Hippocampal formation (tissue), 2 donors: Measurements from ENCODE around the gene FIZ1.
"Not testable (repeated sequence)": the region's sequence is repeated elsewhere in the genome, so short reads cannot be mapped to it uniquely, and the experiment has no call there.

Experiments
- DNase-seq, 2 donors: peaks; one replicate each; lab custom pipeline; 2025; lab: John Stamatoyannopoulos, UW

Gene FIZ1

DNA sequence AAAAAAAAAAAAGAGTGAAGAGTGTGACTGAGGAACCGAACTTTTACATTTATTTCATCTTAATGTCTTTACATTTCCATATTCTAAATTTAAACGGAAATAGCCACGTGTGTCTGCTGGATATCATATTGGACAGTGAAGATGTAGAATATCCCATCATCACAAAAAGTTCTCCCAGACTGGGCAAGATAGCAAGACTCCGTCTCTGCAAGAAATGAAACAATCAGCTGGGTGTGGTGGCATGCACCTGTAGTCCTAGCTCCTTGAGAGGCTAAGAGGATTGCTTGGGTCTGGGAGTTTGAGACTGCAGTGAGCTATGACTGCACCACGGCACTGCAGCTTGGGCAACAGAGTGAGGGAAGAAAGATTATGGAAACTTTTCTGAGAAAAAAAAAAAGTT, 22.6 kb downstream of the FIZ1 start:
- no peak for DNase-seq

DNA sequence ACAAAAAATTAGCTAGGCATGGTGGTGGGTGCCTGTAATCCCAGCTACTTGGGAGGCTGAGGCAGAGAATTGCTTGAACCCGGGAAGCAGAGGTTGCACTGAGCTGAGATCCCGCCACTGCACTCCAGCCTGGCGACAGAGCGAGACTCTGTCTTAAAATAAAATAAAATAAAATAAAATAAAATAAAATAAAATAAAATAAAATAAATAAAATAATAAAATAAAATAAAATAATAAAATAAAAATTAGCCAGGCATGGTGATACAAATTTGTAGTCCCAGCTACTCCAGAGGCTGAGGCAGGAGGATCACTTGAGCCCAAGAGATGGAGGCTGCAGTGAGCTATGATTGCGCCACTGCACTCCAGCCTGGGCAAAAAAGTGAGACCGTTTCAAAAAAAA, 25.4 kb downstream of the FIZ1 start:
- DNase-seq = not testable (repeated sequence)

DNA sequence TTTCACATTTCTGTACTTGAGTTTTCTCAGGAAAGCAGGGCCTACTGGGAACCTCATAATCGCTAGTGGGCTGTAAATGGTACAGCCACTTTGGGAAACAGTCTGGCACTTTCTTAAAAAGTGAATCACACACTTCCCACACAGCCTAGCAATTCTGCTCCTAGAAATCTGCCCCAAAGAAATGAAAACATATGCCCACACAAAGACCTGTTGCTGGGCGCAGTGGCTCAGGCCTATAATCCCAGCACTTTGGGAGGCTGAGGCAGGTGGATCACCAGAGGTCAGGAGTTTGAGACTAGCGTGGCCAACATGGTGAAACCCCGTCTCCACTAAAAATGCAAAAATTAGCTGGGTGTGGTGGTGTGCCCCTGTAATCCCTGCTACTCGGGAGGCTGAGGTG, 29.8 kb downstream of the FIZ1 start:
- not testable (repeated sequence) for DNase-seq

DNA sequence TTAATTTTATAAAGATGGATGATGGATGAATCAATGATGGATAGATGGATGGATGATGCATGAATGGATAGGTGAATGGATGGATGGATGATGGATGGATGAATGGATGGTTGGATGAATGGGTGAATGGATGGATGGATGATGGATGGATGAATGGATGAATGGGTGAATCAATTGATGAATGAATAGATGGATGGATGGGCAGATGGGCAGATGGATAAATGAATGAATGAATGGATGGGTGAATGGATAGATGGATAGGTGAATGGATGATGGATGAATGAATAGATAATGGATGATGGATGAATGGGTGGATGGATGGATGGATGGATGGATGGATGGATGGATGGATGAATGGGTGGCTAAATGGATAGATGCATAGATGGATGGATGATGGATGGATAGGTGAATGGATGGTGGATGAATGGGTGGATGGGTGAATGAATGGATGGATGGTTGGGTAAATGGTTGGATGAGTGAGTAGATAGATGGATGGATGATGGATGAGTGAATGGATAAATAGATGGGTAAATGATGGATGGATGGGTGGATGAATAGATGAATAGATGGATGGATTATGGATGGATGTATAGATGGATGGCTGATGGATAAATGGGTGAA, 31.5 kb downstream of the FIZ1 start:
- DNase-seq = no peak

DNA sequence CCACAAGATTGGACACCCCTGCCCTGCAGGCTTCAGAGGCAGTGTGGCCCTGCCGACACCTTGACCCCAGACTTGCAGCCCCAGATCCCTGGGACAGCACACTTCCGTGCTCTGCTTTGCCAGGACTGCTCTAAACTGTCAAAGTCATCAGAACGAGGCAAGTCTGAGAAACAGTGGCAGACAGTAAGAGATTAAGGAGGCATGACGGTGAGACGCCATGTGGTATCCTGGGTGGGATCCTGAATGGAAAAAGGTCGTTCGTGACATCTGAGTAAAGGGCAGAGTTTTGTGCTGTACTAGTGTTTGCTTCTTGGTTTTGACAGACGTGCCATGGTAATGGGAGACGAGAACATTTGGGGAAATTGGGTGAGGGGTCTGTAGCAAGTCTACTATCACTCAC, 32.5 kb downstream of the FIZ1 start:
- no peak for DNase-seq

DNA sequence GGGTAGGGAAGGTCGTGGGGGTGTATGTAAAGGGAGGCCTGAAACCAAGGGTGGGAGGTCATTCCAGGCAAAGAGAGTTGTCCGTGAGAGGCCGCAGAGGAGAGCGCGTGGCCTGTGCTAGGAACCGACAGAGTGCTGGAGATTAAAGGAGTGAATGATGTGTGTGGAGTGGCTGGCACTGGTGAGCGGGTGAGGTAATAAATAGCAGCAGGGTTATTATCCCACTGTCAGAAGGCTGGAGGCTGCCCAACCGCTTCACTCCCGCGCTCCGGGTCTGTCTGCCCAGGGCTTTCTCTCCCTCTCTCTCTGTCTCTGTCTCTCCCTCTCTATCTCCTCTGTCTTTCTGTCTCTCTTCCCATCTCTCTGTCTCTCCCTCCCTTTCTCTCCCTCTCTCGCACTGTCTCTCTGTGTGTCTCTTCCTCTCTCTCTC, 36.0 kb downstream of the FIZ1 start:
- no peak for DNase-seq

DNA sequence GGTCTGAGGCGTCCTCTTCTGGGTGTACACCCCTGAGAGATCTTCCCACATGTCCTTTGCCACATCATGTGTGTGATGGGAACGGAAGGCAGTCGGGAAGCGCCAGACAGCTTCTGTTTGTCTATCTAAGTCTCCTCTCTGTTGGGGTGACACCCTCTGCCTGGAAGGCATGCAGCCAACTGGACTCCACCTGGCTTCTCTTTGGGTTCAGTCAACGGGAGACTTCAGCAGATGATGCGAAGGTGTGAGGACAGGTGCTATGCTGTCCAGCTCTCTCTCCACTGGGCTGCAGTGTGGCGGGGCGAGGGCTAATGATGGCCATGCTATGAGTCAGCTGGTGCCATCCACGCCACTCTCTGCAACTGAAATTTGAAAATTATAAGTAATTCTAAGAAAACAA, 39.6 kb downstream of the FIZ1 start:
- no peak for DNase-seq

DNA sequence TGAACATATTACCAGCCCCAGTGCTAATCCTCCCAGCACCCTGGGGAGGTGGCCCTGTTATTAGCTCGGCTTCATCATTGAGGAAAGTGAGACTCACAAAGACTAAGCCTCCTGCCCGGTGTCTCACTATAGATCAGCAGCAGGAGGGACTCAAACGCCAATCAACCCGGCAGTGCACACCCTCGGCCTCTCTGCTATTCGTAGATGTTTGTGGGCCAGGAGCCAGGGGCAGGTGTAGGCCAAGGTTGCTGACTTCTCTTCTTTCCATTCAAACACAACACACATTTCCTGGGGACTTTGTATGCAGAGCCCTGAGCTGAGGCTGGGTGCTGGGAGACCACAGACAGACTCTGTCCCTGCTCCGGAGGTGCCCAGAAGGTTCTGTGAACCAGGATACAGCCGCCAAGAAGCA, 44.6 kb downstream of the FIZ1 start:
- DNase-seq = no peak

DNA sequence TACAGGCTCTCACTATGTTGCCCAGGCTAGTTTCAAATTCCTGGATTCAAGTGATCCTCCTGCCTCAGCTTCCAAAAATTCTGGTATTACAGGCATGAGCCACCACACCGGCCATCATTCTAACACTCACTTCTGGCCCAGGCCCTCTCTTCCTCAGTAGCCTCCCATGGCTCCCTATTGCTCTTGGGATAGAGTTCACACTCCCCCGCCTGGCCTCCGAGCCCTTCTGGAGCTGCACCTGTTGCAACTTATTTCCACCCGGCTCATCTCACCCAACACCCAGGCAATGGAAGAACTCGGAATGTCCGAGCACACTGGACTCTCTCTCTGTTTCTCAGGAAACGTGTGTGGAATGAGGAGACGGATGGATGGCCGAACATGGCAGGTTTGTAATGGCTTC, 45.0 kb downstream of the FIZ1 start:
- DNase-seq = no peak

DNA sequence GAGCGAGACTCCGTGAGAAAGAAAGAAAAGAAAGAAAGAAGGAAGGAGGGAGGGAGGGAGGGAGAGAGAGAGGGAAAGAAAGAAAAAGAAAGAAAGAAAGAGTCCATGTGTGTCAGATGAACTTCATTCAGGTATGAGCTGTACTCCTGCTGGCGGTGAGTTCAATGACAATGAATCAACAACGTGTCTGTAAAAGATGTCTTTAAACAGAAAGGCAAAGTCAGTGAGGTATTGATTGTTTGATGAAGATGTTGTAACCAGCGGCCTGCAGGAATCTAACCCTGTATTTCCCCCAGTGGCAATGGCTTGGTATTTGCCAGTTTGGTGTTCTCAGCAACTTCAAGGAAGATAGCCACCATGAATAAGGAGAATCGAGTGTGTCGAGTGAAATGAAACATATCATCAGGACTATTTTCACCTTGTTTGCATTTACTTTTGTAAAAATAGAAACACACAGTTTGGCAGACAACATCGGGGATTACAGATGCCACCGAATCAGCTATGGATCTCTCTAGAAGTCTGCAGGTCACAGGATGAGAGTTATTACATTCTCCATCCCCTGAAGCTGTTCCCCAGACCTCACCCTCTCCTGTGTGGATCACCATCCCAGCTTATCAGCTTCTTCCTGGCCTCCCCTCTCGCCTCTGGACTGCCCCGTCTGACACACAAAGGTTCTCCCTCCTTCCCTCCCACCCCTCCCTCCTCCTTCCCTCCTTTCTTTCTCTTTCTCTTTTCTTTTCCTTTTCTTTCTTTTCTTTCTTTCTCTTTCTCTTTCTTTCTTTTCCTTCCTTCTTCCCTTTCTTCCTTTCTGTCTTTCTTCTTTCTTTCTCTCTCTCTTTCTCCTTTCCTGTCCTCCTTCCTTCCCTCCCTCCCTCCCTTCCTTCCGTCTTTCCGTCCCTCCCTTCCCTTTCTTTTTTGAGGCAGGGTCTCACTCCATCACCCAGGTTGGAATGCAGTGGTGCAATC, 45.8 kb downstream of the FIZ1 start:
- no peak for DNase-seq

DNA sequence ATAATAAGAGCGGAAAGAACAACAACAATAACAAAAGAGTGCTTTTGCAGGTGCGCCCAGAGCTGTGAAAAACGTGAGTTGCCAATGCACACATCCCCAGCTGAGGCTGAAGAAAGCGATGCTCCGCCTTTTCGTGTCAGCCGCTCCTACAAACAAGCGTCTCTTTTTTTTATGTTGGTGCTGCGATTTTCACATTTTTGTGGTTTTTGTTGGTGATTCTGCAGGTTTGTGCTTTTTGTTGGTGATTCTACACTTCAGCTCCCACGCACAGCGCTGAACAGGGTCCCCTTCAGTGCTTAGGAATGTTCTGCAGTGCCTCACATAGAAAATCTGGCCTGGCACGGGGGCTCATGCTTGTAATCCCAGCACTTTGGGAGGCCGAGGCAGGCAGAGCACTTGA, 46.7 kb downstream of the FIZ1 start:
- DNase-seq = no peak

DNA sequence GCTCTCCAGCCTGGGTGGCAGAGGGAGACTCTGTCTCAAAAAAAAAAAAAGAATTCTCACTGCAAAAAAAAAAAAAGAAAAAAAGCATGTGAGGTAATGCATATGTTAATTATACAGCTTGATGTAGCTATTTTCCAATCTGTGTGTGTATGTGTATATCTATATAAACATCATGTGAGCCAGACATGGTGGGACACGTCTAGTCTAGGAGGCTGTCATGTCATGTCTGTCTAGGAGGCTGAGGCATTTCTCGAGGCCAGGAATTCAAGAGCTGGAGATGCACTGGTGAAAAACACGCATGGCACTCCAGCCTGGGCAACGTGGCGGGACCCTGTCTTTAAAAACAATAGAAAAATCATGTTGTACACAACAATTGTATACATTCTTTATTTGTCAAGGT, 47.1 kb downstream of the FIZ1 start:
- DNase-seq = no peak

DNA sequence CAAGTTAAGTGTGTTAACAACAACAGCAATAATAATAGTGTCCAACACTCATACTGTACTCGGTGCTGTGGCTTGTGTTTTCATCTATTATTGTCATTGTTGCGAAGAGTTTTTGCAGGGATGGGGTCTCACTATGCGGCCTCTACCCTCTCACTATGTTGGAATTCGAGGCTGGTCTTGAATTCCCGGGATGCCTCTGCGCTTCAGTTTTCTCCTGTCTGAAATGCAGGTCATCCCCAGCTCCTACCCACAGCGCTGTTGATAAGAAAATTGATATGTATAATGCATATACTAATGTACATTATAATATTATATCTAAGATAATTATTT, 49.0 kb downstream of the FIZ1 start:
- DNase-seq = no peak

DNA sequence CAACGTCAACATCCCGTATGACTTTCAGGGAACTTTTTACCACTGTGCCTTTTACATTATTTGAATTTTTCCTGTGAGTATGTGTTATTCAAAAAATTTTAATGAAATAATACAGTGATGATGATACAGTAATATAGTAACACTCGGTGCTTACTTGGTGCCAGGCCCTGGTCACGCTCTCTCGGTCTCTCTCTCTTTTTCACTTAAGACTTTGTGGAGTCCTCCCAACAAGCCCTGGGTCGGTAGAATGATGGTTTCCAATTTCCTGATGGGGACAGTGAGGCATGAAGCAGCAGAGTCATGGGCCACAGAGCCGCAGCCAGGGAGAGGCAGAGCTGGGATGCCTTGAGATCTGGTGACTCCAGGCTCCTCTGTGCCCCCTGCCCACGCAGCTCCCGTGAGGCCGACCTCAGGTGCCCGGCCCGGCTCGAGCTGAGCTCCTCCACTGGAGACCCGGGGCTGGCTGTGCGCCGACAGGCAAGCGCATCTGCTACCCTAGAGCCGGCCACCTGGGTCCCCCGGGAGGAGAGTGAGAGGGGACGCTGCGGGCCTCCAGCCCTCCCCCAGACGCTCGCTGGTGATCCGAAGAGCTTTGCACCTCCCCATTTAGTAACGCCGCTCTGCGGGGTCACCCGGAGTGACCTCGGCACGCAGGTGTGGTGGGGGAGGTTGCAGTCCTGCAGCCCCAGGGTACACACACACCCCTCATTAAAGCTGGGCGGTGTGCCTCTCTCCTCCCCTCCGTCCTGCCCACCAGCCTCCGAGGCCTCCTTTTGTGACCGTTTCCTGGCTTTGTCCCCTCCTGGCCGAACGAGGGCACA, 49.6 kb downstream of the FIZ1 start:
- no peak for DNase-seq

DNA sequence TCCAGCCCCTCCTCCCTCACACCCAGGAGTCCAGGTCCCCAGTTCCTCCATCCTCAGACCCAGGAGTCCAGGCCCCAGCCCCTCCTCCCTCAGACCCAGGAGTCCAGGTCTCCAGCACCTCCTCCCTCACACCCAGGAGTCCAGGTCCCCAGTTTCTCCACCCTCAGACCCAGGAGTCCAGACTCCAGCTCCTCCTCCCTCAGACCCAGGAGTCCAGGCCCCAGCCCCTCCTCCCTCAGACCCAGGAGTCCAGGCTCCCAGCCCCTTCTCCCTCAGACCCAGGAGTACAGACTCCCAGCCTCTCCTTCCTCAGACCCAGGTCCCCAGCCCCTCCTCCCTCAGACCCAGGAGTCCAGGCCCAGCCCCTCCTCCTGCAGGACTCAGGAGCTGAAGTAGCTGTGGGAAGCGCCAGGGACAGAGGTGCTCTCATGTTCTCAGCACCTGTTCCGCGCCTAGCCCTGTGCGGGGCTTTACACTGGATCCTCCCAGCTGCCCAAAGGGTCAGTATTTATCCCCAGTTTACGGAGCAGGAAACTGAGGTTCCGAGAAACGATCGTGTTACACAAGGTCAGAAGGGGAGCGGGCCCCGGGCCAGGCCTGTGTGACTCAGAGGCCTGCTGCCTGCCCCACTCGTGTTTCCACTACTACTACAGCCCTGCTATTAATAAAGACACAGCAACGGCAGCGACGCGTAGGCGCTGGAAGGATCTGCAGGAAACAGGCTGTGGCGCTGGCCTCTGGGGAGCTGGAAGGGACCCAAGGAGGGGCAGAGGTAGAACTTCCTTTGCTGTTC, 52.3 kb downstream of the FIZ1 start:
- no peak for DNase-seq

DNA sequence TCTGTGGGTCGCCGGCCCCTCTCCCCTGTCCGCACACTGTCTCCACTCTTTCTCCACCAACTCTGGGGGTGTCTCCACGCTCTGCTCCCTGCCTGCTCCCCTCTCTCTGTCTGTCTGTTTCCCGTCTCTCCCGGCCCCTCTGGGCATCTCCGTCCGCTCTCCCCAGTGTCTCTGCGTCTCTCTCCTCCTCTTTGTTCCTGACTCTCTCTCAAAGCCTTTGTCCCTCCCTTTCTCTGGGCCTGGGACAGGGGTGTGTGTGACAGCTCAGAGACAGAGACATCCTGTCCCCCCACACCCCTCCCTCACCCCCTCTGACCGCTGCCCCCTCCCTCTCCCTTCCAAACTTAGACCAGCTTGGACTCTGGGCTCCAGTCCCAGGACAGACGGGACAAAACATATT, 53.3 kb downstream of the FIZ1 start:
- no peak for DNase-seq

DNA sequence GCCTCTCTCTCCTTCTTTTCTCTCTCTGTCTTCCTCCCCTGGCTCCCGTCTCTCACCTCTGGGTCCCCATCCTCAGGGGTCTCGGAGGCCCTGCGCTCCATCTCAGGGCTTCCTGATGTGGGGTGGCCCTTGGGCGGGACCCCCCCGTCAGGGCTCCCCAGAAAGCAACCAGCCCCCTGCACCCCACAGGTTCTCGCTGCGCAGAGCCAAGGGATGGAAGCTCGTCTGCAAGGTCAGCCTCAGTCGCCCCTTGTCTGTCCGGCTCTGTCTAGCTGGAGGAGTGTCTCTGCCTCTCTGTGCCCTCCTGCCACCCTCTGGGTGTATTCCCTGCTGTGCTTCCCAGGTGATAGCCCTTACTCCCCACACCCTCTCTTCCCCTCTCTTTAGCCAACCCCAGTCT, 53.9 kb downstream of the FIZ1 start, which contains the start of gene SBK3:
SBK3 (minus strand) TSS at position 101 of the 400 bp plus-strand sequence; CDS start at position 101, 0 bp downstream.
- DNase-seq = no peak

DNA sequence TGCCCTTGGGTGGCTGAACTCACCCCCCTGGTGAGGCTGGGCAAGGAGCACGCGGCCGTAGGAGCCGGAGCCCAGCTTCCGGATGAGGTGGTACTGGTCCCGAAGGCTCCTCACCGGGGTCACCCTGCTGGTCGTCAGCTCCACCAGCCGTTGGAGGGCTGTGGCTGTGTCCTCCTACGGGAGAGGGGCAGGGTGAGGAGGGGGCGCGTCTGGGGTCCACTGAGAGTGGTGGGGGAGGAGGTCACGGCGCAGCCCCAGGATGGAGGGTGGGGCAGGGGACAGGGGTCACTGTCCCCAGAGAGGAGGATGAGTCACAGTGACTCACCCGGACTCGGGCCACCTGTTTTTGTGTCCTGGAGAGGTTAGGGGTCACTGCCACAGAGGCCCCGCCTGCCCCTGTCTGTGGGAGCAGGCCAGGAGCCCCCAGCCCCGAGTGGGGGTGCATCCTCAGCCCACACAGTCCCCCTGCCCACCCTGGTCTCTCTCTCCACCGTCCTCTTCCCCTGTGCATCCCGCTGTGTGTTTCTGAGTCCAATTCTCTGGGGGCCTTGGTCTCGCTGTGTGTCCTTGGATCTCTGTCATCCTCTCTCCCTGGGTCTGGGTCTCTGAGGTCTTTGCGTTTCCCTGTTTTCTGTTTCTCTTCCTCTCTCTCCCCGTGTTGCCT, 54.4 kb downstream of the FIZ1 start:
- DNase-seq = no peak

DNA sequence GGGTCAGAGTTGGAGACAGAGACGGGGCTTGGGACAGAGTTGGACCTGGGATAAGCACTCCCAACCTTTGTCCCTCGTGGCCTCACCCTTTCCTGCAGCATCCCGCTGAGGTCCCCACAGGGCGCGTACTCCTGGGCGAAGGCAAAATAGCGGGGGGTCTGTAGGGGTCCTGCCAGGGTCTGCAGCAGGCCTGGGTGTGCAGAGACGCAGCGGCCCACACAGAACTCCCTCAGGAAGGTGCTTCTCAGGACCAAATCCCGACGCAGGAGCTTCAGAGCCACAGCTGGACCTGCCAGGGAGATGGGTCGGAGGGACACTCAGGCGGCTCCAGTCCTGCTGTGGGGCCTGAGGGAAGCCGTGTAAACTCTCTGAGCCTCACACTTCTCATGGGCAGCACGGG, 55.3 kb downstream of the FIZ1 start:
- no peak for DNase-seq

DNA sequence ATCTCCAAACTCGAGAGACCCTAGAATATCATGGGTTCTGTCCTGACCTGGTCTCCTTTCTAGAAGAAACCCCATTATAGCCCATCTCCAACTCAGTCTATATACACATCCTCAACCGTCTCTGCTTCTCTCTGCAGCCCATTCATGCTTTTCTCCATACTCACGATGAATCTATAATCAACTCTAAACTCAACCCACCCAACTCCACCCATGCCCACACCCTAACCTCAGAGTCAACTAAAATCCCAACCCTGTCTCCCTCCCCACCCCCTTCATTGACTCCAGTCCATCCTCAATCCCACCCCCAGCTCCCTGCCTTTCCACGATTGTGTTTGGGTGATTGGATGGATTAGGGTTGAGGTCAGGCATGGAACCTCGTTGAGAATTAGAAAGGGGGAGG, 55.8 kb downstream of the FIZ1 start:
- no peak for DNase-seq

DNA sequence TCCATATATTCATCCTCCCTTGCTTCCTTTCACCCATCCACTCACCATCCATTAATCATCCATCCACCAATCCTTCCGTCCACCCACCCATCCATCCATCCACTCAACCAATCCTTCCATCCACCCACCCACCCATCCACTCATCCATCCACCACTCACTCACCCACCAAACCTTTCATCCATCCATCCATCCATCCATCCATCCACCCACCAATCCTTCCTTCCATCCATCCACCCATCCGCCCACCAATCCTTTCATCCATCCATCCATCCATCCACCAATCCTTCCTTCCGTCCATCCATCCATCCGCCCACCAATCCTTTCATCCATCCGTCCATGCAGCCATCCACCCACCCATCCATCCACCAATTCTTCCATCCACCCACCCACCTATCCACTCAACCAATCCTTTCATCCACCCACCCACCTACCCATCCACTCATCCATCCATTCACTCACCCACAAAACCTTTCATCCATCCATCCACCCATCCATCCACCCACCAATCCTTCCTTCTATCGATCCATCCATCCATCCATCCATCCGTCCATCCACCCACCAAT, 56.9 kb downstream of the FIZ1 start:
- DNase-seq = no peak
